ENCODE data around the gene EEF1AKMT2. TPM values are rescaled to one million over a fixed set of nuclear protein-coding genes. Genes with fewer than 3 reads are reported as not detected.
A peak's percentile ranks its signal among the peaks of the same experiment; 100 is the strongest.

EEF1AKMT2 gene
- total RNA-seq, 2 experiments from 2014 or later: 22.3 to 25.5 TPM

DNA sequence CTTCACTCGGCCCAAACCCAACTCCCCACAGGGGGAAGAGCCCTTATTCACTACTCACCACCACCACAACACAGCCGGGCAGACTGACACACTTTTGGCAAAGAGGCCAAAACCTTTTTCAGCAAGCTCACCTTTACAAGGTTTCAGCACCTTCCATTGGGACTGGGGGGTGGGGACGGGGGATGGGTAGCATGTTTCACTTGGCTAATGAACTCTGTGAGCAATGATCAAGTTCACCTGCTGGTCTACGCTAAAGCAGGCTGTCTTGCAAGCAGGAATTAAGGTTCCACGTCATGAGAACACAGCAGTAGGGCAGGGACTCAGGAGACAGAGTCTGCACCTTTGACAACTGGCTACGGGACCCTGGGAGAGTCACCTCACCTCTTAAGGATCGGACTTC is 54.5 kb downstream of the EEF1AKMT2 start:
- H3K9me3 Mint-ChIP-seq (ENCODE audit: insufficient read depth): no peaks in the 10 kb centered on the region
- ChIA-PET POLR2A (interaction anchor here (0.7 kb wide), 1 partner anchor 89 kb away, joined by 3 read pairs; no protein-coding TSS in a partner anchor), CTCF (interaction anchor here (1.0 to 1.4 kb wide), 2 partner anchors 90 to 109 kb away, joined by 3 to 6 read pairs; no protein-coding TSS in a partner anchor)
- no peak overlapping the region for H3K4me3 Mint-ChIP-seq
- H3K27me3 Mint-ChIP-seq (ENCODE audit: low read depth): no peaks in the 10 kb centered on the region
- peaks cover 93% of the 10 kb centered on the region for H3K4me1 Mint-ChIP-seq (ENCODE audit: low read depth)
- DNase-seq (peak; percentile 19), ATAC-seq (no peak)
- peaks cover 19% of the 10 kb centered on the region for H3K36me3 Mint-ChIP-seq (ENCODE audit: low read depth)
- no peak overlapping the region for H3K27ac Mint-ChIP-seq

DNA sequence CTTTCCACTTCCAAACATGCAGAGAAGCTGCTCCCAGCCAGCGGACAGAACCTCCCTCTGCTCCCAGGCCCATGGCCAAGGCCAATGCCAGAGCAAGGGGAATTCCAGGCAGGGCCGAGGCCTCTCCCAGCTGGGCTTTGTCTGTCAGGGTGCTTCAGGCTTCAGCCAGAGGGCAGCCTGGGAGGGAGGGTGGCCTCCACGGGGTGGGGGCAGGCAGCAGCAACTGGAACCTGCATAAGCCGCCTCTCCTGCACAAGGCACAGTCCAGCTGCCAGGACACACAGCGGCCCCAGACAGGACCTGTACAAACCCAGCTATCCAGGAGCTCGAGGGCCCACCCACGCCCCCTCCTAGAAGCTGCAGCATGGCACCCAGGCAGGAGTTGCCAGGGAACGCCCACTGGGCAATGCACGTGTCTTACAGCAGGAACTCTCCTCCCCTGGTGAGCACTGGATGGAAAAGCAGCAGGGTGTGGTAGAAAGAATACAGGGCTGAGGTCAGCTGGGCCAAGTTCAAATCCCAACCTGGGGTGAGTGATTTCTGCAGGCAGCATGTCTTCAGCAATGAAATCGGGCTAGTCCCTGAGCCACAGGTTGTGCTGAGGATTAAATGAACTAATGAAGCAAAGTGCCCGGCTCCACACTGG is 55.1 kb downstream of the EEF1AKMT2 start:
- DNase-seq (peak; percentile 18), ATAC-seq (no peak)
- peaks cover 22% of the 10 kb centered on the region for H3K36me3 Mint-ChIP-seq (ENCODE audit: low read depth)
- no peaks in the 10 kb centered on the region for H3K9me3 Mint-ChIP-seq (ENCODE audit: insufficient read depth)
- H3K4me1 Mint-ChIP-seq (ENCODE audit: low read depth): peaks cover 93% of the 10 kb centered on the region
- ChIA-PET CTCF (interaction anchor here (9.0 kb wide), 1 partner anchor 18 kb away, joined by 92 read pairs; no protein-coding TSS in a partner anchor), POLR2A (no interaction called here)
- H3K27me3 Mint-ChIP-seq (ENCODE audit: low read depth): no peaks in the 10 kb centered on the region
- no peak overlapping the region for H3K4me3 Mint-ChIP-seq
- H3K27ac Mint-ChIP-seq: no peak overlapping the region

DNA sequence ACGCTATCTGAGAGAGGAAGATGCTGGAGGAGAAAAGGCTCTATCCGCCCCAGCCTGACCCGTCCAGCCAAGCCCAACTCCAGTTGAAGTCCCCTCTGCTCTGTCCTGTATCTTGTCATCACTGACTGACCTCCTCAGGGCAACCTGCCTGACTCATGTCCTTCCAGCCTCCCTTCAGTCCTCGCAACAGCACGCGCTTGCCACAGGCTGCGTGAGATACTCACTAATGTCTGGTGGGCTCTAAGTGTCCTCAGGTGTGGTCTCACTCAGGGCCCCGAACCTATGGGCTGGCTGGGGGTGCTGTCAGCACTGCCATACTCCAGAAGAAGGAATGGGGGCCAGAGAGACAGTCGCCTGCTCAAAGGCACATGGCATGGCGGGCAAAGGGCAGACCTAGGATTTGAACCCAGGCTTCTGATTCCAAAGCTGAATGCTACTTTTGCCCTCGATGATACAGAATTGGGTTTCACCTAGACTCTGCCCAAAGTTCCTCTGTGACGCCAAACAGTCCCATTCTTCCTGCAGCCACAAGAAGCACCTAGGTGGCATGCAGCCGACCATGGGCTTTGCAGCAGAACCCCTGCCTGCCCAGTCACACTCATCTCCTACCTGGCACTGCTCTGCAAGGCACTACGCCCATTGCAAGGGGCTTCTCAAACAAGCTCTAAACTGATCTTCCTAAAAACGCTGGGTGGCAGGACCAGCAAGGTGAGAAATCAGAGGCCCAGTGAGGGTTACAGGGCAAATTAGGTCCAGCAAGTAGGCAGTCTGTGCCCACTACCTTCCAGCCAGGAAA is 56.0 kb downstream of the EEF1AKMT2 start:
- Mint-ChIP-seq H3K4me3 (no peak overlapping the region), H3K36me3 (ENCODE audit: low read depth) (peaks cover 19% of the 10 kb centered on the region), H3K9me3 (ENCODE audit: insufficient read depth) (no peaks in the 10 kb centered on the region), H3K27ac (peak overlapping the region; percentile 78), H3K27me3 (ENCODE audit: low read depth) (no peaks in the 10 kb centered on the region), H3K4me1 (ENCODE audit: low read depth) (peaks cover 89% of the 10 kb centered on the region)
- peak; percentile 13 for DNase-seq
- ChIA-PET POLR2A (interaction anchor here (1.7 kb wide), 1 partner anchor 34 kb away, joined by 6 read pairs; no protein-coding TSS in a partner anchor), CTCF (interaction anchor here (1.3 to 9.0 kb wide), 3 partner anchors 17 to 201 kb away, joined by 3 to 92 read pairs (median 20); no protein-coding TSS in a partner anchor)
- no peak for ATAC-seq

DNA sequence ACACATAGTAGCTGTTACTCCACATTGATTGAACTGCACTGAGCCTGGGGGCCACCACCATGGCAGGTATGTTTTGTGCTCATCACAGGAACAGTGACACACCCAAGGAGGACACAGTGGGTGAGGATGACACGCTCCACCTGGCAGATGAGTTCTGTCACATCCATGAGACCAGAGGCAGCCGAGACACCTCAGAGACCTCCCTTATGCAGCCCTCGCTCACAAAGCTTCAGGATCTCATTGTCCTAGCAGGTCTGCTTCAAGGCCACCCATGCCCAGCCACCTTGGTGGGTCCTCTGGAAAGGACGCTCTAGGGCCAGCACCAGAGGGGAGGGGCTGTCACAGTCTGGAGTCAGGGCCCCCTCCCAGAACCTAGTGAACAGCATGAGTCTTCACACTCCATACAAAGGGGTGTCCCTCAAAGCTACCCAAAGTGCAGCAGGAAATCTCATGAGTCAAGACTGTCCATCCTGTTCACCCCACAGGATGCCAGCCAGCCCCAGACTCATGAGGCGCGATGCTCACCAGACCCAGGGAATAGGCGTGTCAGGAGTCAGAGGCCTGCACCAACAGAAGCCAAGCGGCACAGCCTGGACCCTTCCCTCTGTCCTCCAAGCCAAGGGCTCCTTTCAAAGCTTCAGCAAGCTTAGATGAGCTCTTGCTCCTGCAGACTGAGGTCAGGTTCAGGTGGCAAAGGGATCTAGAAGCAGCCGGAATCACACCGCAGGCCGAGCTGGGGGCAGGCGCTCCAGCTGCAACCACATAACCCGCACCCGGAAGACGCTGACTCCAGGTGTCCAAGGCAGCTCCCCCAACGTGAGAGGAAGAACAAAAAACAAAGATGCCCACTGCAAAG is 57.1 kb downstream of the EEF1AKMT2 start:
- no peaks in the 10 kb centered on the region for H3K27me3 Mint-ChIP-seq (ENCODE audit: low read depth)
- H3K36me3 Mint-ChIP-seq (ENCODE audit: low read depth): peaks cover 22% of the 10 kb centered on the region
- CTCF ChIA-PET: interaction anchor here (0.8 to 9.0 kb wide), 10 partner anchors 9 to 200 kb away, joined by 3 to 92 read pairs (median 4); no protein-coding TSS in a partner anchor
- peak; percentile 45 for DNase-seq
- no peaks in the 10 kb centered on the region for H3K9me3 Mint-ChIP-seq (ENCODE audit: insufficient read depth)
- peak overlapping the region; percentile 15 for H3K4me3 Mint-ChIP-seq
- POLR2A ChIA-PET: interaction anchor here (1.5 to 2.3 kb wide), 4 partner anchors 12 to 37 kb away, joined by 6 to 12 read pairs (median 7); no protein-coding TSS in a partner anchor
- H3K27ac Mint-ChIP-seq: peak overlapping the region; percentile 78
- ATAC-seq: peak; percentile 29
- H3K4me1 Mint-ChIP-seq (ENCODE audit: low read depth): peaks cover 88% of the 10 kb centered on the region

DNA sequence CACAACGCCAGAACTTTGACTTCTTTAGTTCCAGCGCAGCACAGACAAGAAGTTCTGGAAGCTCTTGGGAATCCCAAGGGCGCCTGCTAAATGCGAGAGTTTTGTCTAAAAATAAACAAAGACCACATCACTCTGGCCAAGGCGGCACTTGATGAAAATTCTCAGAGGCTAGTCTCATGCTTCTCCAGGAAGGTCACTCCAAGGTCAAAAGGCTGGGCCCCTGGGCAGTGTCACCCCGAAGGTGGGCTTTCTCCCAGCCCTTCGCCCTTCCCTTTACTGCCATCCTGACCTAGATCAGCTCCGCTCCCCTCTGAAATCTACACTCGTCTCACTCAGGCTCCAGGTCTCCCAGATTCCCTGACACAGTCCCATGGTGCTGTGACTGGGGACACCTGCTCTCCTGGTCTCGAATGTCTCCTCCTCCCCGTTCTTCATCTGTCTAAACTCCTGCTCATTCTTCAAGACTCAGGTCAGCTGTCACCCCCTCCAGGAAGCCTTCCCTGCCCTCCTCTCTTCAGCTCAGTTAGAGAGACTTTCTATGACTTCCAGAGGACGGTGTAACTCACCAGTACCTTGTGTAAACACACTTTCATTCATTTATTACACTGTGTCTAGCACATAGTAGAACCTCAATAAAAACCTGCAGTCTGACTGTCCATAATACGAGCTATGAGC is 58.0 kb downstream of the EEF1AKMT2 start:
- POLR2A ChIA-PET: interaction anchor here (1.5 to 2.3 kb wide), 4 partner anchors 11 to 37 kb away, joined by 6 to 12 read pairs (median 7); no protein-coding TSS in a partner anchor
- H3K27me3 Mint-ChIP-seq (ENCODE audit: low read depth): no peaks in the 10 kb centered on the region
- no peak for ATAC-seq
- DNase-seq: no peak
- no peaks in the 10 kb centered on the region for H3K9me3 Mint-ChIP-seq (ENCODE audit: insufficient read depth)
- H3K4me1 Mint-ChIP-seq (ENCODE audit: low read depth): peaks cover 88% of the 10 kb centered on the region
- H3K27ac Mint-ChIP-seq: peak overlapping the region; percentile 78
- H3K36me3 Mint-ChIP-seq (ENCODE audit: low read depth): peaks cover 25% of the 10 kb centered on the region
- peak overlapping the region; percentile 12 for H3K4me3 Mint-ChIP-seq
- CTCF ChIA-PET: interaction anchor here (0.8 to 9.0 kb wide), 12 partner anchors 7 to 199 kb away, joined by 3 to 92 read pairs (median 6); no protein-coding TSS in a partner anchor

DNA sequence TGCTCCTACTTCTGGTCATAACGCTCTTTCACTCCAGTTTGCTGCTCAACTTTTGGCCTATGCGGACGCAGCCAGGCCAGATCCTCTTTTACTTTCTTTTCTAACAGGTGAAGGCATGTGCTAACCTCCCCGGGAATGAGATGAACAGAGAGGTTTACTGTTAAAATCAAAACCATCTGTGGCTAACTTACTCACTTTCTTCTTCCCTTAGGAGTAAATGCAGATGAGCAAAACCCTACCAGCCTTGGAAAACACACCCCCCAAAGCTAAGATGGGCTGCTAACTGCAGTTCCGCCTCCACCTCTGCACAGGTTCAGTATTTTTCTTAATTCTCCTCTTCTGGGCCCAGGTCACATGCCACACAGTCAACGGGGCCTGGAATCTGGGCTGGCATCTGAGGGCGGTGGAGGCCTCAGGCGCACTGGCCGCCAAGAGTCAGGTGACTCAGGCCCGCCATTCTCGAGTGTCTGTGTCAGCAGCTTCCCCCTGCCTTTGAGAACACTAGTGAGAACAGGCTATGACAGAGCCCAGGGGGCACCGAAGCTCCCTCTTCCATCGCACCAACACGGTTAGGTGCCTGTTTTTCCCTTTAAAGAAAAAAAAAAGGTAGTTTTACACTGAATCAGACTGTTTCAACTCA is 58.6 kb downstream of the EEF1AKMT2 start:
- DNase-seq (no peak), ATAC-seq (peak; percentile 46)
- Mint-ChIP-seq H3K9me3 (ENCODE audit: insufficient read depth) (no peaks in the 10 kb centered on the region), H3K27me3 (ENCODE audit: low read depth) (no peaks in the 10 kb centered on the region), H3K4me3 (peak overlapping the region; percentile 12), H3K36me3 (ENCODE audit: low read depth) (peaks cover 25% of the 10 kb centered on the region), H3K27ac (peak overlapping the region; percentile 64), H3K4me1 (ENCODE audit: low read depth) (peaks cover 88% of the 10 kb centered on the region)
- POLR2A ChIA-PET: interaction anchor here (0.5 to 2.3 kb wide), 4 partner anchors 9 to 183 kb away, joined by 3 to 12 read pairs (median 6); no protein-coding TSS in a partner anchor
- CTCF ChIA-PET: interaction anchor here (1.6 to 9.0 kb wide), 6 partner anchors 8 to 101 kb away, joined by 6 to 92 read pairs (median 14); no protein-coding TSS in a partner anchor

DNA sequence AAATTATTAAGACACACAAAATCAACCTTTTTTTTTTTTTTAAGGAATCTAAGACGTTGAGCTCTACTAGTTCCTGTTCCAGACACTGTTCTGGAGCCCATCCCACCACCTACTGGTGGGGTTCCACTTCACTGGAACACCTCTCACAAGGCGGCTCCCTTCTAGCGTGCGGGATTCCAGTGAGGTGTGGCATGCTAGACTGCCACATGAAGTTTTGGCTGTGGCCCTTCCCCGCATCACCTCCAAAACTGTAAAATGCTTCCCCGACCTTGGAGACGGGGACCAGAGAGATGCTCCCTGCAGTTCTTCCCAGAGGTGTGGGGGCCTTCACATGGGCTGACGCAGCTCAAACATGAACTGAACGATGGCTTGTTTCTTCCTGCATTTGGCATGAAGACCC is 60.1 kb downstream of the EEF1AKMT2 start:
- POLR2A ChIA-PET: interaction anchor here (1.0 kb wide), 1 partner anchor 13 kb away, joined by 3 read pairs; no protein-coding TSS in a partner anchor
- ATAC-seq (no peak), DNase-seq (no peak)
- peaks cover 25% of the 10 kb centered on the region for H3K36me3 Mint-ChIP-seq (ENCODE audit: low read depth)
- H3K9me3 Mint-ChIP-seq (ENCODE audit: insufficient read depth): no peaks in the 10 kb centered on the region
- CTCF ChIA-PET: interaction anchor here (1.0 to 9.0 kb wide), 4 partner anchors 10 to 26 kb away, joined by 3 to 92 read pairs (median 47); no protein-coding TSS in a partner anchor
- no peaks in the 10 kb centered on the region for H3K27me3 Mint-ChIP-seq (ENCODE audit: low read depth)
- no peak overlapping the region for H3K27ac Mint-ChIP-seq
- no peak overlapping the region for H3K4me3 Mint-ChIP-seq
- peaks cover 83% of the 10 kb centered on the region for H3K4me1 Mint-ChIP-seq (ENCODE audit: low read depth)

DNA sequence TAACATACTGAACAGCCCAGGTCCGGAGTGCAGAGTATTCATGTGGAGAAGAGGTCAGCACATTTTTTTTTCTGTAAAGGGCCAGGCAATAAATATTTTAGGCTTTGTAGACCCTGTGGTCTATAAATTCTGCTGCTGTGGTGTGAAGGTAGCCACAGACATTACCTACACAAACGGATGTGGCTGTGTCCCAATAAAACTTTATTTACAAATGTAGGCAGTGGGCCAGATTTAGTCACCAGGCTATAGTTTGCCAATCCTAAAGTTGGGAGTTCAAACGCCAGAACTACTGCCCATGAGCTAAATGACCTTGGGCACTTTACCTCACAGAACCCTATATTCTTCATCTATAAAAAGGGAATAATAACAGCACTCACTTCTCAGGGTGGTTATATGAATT is 60.9 kb downstream of the EEF1AKMT2 start:
- no peak overlapping the region for H3K4me3 Mint-ChIP-seq
- H3K36me3 Mint-ChIP-seq (ENCODE audit: low read depth): peaks cover 25% of the 10 kb centered on the region
- peaks cover 78% of the 10 kb centered on the region for H3K4me1 Mint-ChIP-seq (ENCODE audit: low read depth)
- POLR2A ChIA-PET: interaction anchor here (0.7 to 1.0 kb wide), 2 partner anchors 12 kb away, joined by 3 read pairs; no protein-coding TSS in a partner anchor
- CTCF ChIA-PET: interaction anchor here (4.4 to 9.0 kb wide), 3 partner anchors 10 to 25 kb away, joined by 13 to 92 read pairs (median 81); no protein-coding TSS in a partner anchor
- no peak overlapping the region for H3K27ac Mint-ChIP-seq
- H3K27me3 Mint-ChIP-seq (ENCODE audit: low read depth): no peaks in the 10 kb centered on the region
- no peaks in the 10 kb centered on the region for H3K9me3 Mint-ChIP-seq (ENCODE audit: insufficient read depth)
- no peak for ATAC-seq
- DNase-seq: no peak

DNA sequence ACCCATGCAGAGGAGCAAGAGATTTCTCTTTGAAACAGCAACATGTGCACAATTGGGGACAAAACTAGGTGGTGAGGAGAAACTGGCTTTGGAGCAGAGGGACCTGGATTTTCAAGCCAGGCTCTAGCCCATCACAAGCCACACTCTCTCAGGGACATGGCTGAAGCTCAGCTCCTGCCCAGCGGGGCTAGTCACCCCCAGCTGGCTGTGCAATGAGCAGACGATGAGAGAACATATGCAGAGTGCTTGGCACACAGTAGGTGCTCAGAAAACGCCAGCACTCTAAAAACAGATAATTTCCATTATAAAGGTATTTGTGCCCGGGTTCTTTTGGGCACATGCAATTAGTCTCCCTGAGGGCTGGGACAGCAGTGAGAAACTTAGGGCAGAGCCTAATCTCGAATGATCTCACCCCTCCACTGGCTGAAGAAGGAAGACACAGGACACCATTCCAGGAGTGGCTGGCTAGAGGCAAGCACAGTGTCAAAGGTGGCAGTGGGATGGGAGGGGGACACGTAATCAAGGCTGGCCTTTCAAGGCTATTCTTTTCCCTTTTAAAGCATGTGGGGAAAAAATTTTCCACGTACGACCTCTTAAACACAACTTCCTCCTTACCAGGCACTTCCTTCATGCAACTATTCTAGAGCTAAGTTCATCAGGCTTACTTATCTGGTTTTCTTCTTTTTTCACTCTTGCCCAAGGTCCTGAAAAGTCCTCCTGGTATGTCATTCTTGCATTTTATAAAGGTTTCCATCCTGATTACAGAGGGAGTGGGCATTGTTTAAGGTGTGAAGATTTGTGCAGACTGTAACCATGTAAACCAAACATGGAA is 62.6 kb downstream of the EEF1AKMT2 start:
- H3K9me3 Mint-ChIP-seq (ENCODE audit: insufficient read depth): no peaks in the 10 kb centered on the region
- no peak for DNase-seq
- no peaks in the 10 kb centered on the region for H3K27me3 Mint-ChIP-seq (ENCODE audit: low read depth)
- ATAC-seq: no peak
- H3K4me1 Mint-ChIP-seq (ENCODE audit: low read depth): peaks cover 71% of the 10 kb centered on the region
- peak overlapping the region; percentile 36 for H3K4me3 Mint-ChIP-seq
- H3K36me3 Mint-ChIP-seq (ENCODE audit: low read depth): peaks cover 21% of the 10 kb centered on the region
- CTCF ChIA-PET: interaction anchor here (0.8 to 9.0 kb wide), 8 partner anchors 10 to 80 kb away, joined by 3 to 92 read pairs (median 4); no protein-coding TSS in a partner anchor
- H3K27ac Mint-ChIP-seq: peak overlapping the region; percentile 62
- POLR2A ChIA-PET: interaction anchor here (1.7 to 1.8 kb wide), 2 partner anchors 10 to 32 kb away, joined by 5 to 10 read pairs; no protein-coding TSS in a partner anchor

Measured in activated CD8-positive, alpha-beta T cell treated with anti-CD3 and anti-CD28 coated beads, Interleukin-2, amount 10 ng/mL, durations not matched to agents 7 days and 5 days (primary cell).